Measurements from ENCODE around the gene LRMDA. TPM values are rescaled to one million over a fixed set of nuclear protein-coding genes. Genes with fewer than 3 reads are reported as not detected.
A peak's percentile ranks its signal among the peaks of the same experiment; 100 is the strongest.

The LRMDA gene
- total RNA-seq = 10 to 100 TPM in 1 of 4 donors, 1 to 10 TPM in 3; 1.5 to 15.7 (median 4.6) TPM

- peak within 1 kb of the TSS; percentile 37 to 54 for H3K4me3 ChIP-seq
- peak within 1 kb of the TSS; percentile 71 to 83 for H3K27ac ChIP-seq
- no peaks in the 10 kb centered on the region for H3K9me3 ChIP-seq
- peaks cover 0 to 4% of the 10 kb centered on the region in 2 donors for H3K4me1 ChIP-seq
- intact Hi-C loops (cut with DNase I; ENCODE audit: low total_unique reads) = no loop called here
- H3K36me3 ChIP-seq = no peaks in the 10 kb centered on the region
- DNase-seq = peak; percentile 61 to 68
- TF ChIP-seq, protein P1, sequence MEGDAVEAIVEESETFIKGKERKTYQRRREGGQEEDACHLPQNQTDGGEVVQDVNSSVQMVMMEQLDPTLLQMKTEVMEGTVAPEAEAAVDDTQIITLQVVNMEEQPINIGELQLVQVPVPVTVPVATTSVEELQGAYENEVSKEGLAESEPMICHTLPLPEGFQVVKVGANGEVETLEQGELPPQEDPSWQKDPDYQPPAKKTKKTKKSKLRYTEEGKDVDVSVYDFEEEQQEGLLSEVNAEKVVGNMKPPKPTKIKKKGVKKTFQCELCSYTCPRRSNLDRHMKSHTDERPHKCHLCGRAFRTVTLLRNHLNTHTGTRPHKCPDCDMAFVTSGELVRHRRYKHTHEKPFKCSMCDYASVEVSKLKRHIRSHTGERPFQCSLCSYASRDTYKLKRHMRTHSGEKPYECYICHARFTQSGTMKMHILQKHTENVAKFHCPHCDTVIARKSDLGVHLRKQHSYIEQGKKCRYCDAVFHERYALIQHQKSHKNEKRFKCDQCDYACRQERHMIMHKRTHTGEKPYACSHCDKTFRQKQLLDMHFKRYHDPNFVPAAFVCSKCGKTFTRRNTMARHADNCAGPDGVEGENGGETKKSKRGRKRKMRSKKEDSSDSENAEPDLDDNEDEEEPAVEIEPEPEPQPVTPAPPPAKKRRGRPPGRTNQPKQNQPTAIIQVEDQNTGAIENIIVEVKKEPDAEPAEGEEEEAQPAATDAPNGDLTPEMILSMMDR (IDR thresholded peaks at IDR 0.05) = peak in 1 of 4 experiments; percentile 4
- peak in 1 of 2 donors; percentile 25 for TF ChIP-seq POLR2A (IDR thresholded peaks at IDR 0.05)
- no peaks in the 10 kb centered on the region for H3K27me3 ChIP-seq
Observed at GRCh38 chr10:75431180-75432111, at the start of gene LRMDA. TSS of gene LRMDA (plus strand) at chr10:75431624.

DNA sequence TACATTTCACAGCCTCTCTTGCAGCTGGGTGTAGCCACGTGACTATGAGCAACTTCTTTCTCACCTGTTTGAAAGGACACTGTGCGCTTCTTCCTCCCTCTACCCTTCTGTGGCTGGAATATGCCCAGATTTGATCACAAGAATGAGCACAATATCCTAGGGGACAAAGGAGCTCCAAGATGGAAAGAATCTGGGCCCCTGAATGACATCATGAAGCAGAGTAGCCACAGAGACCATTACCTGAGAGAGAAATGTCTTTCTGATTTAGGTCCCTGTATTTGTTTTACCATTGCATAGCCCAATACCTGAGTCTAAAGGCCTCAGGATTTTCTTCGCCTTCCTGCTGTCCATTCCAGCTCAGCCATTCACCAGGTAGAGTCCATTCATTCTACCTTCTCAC, 45.3 kb upstream of the LRMDA start:
- H3K4me1 ChIP-seq = no peaks in the 10 kb centered on the region
- no peaks in the 10 kb centered on the region for H3K27me3 ChIP-seq
- no peak for DNase-seq
- H3K4me3 ChIP-seq = no peak overlapping the region
- H3K9me3 ChIP-seq = peaks cover 0 to 4% of the 10 kb centered on the region in 2 donors
- H3K36me3 ChIP-seq = no peaks in the 10 kb centered on the region
- no peak overlapping the region for H3K27ac ChIP-seq
- intact Hi-C loops (cut with DNase I; ENCODE audit: low total_unique reads) = no loop called here
- TF ChIP-seq, protein P1 (IDR thresholded peaks at IDR 0.05) = no peak
- TF ChIP-seq POLR2A (IDR thresholded peaks at IDR 0.05) = no peak

GRCh38 chr10:75388082-75388481, 43.3 kb upstream of the LRMDA start:
- Histone ChIP-seq H3K27ac (no peak overlapping the region), H3K27me3 (no peaks in the 10 kb centered on the region), H3K4me1 (no peaks in the 10 kb centered on the region), H3K9me3 (peaks cover 0 to 4% of the 10 kb centered on the region in 2 donors), H3K4me3 (no peak overlapping the region), H3K36me3 (no peaks in the 10 kb centered on the region)
- intact Hi-C loops (cut with DNase I; ENCODE audit: low total_unique reads) = no loop called here
- no peak for DNase-seq
- no peak for TF ChIP-seq POLR2A (IDR thresholded peaks at IDR 0.05)
- TF ChIP-seq, protein P1 (IDR thresholded peaks at IDR 0.05) = no peak

GRCh38 chr10:75390178-75390577, 41.2 kb upstream of the LRMDA start:
- Histone ChIP-seq H3K9me3 (peaks cover 0 to 4% of the 10 kb centered on the region in 2 donors), H3K4me3 (no peak overlapping the region), H3K4me1 (no peaks in the 10 kb centered on the region), H3K27me3 (no peaks in the 10 kb centered on the region), H3K27ac (no peak overlapping the region), H3K36me3 (no peaks in the 10 kb centered on the region)
- DNase-seq = no peak
- TF ChIP-seq POLR2A (IDR thresholded peaks at IDR 0.05) = no peak
- TF ChIP-seq, protein P1 (IDR thresholded peaks at IDR 0.05) = no peak
- intact Hi-C loops (cut with DNase I; ENCODE audit: low total_unique reads) = loop anchor here (10.0 kb wide), 2 partner anchors 515 to 915 kb away; no protein-coding TSS in a partner anchor

DNA sequence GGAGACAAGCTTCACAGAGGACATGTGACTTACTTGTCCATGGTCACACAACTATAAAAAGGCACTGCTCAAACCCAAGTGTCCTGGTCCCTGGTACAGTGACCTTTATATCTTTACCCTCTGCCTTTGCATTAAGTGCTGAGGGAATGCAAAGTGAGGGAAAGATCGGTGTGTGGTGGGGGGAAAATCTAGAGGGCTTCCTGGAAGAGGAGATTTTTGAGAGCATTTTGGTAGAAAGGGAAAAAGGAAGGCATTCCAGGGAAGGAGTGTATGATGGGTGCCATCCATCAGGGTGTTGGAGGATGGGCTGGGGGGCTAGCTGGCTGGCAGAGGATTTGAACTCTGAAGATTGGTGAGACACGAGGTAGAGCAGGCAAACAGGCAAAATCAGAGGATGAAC, 39.2 kb upstream of the LRMDA start:
- Histone ChIP-seq H3K27me3 (no peaks in the 10 kb centered on the region), H3K4me3 (no peak overlapping the region), H3K36me3 (no peaks in the 10 kb centered on the region), H3K9me3 (no peaks in the 10 kb centered on the region), H3K4me1 (no peaks in the 10 kb centered on the region), H3K27ac (no peak overlapping the region)
- TF ChIP-seq, protein P1 (IDR thresholded peaks at IDR 0.05) = no peak
- TF ChIP-seq POLR2A (IDR thresholded peaks at IDR 0.05) = no peak
- DNase-seq = no peak
- intact Hi-C loops (cut with DNase I; ENCODE audit: low total_unique reads) = loop anchor here (10.0 kb wide), 2 partner anchors 513 to 913 kb away; no protein-coding TSS in a partner anchor
